ENCODE results near the gene SUN5.
"Not testable (repeated sequence)": the region's sequence is repeated elsewhere in the genome, so short reads cannot be mapped to it uniquely, and the experiment has no call there.

SUN5 gene

GRCh38 chr20:32975121-32975520 is 29.1 kb downstream of the SUN5 start:
- not testable (repeated sequence) for DNase-seq

GRCh38 chr20:32974204-32975064 is 29.8 kb downstream of the SUN5 start:
- not testable (repeated sequence) for DNase-seq

GRCh38 chr20:32973077-32973717 is 31.0 kb downstream of the SUN5 start:
- DNase-seq: no peak

GRCh38 chr20:32972181-32973076 is 31.8 kb downstream of the SUN5 start:
- peak; percentile 71 for DNase-seq

GRCh38 chr20:32971703-32972161 is 32.5 kb downstream of the SUN5 start:
- peak; percentile 49 for DNase-seq

GRCh38 chr20:32970973-32971300 is 33.3 kb downstream of the SUN5 start:
- peak; percentile 29 for DNase-seq

- DNase-seq: peak; percentile 11
Measured at GRCh38 chr20:32970115-32970972, 33.9 kb downstream of the SUN5 start.

- DNase-seq: peak; percentile 22
Measured at GRCh38 chr20:32969356-32970114, 34.7 kb downstream of the SUN5 start.

GRCh38 chr20:32968478-32969241 is 35.6 kb downstream of the SUN5 start:
- peak; percentile 40 for DNase-seq

- peak; percentile 68 for DNase-seq
Measured at GRCh38 chr20:32967961-32968457, 36.2 kb downstream of the SUN5 start.

- peak; percentile 54 for DNase-seq
Measured at GRCh38 chr20:32966881-32967781, 37.1 kb downstream of the SUN5 start.

GRCh38 chr20:32966382-32966781 is 37.9 kb downstream of the SUN5 start:
- peak; percentile 20 for DNase-seq

GRCh38 chr20:32965581-32966373 is 38.5 kb downstream of the SUN5 start:
- DNase-seq: peak; percentile 51

- no peak for DNase-seq
Measured at GRCh38 chr20:32965115-32965514, 39.1 kb downstream of the SUN5 start.

GRCh38 chr20:32964575-32964974 is 39.7 kb downstream of the SUN5 start:
- no peak for DNase-seq

- DNase-seq: no peak
Measured at GRCh38 chr20:32963176-32963575, 41.1 kb downstream of the SUN5 start.

GRCh38 chr20:32962646-32963045 is 41.6 kb downstream of the SUN5 start:
- DNase-seq: not testable (repeated sequence)

- DNase-seq: no peak
Measured at GRCh38 chr20:32962053-32962452, 42.2 kb downstream of the SUN5 start.

Data from activated T-cell treated with anti-CD3 and anti-CD28 coated beads, Interleukin-2, amount 50 U/mL, for 1 hour (primary cell).